ENCODE measurements around the gene PPM1N. TPM values are rescaled to one million over a fixed set of nuclear protein-coding genes. Genes with fewer than 3 reads are reported as not detected.

PPM1N gene
- total and polyA plus RNA-seq, 2 experiments from 2014 or later, result 0.32 to 0.63 TPM

DNA sequence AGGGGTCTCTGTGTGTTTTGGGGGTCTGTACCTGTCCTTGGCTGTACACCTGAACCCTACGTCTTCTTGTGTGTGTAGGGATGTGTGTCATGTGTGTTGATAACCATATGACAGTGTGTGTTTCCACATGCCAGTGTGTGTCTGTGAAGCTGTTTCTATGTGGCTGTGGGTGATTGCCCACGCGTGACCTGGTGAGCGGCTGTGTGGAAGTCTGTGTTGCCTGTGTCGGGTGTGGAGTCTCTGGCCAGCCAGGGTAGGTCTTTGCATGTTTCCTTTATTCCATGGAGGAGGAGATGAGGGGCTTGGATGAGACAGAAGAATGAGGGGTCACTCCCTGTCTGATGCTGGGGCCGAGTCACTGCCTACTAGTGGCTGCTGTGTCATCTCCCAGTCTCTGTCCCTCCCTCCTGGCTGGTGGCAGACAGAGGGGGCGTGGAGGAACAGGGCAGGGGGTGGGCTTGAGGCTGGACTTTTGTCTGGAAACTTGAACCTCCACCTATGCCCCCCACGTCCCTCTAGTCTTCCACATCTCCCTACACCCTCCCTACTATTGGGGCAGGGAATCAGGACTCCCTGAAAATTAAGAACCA is 33.3 kb upstream of the PPM1N start:
- TF ChIP-seq EZH2phosphoT487 (IDR thresholded peaks at IDR 0.05; ENCODE audit: insufficient read depth, low read depth) (no peak), EZH2 (IDR thresholded peaks at IDR 0.05; ENCODE audit: insufficient read depth, poor library complexity, severe bottlenecking) (no peak)
- Histone ChIP-seq H3K4me3 (no peak overlapping the region), H4K20me1 (ENCODE audit: insufficient read depth) (no peaks in the 10 kb centered on the region), H3K9me2 (ENCODE audit: insufficient read depth) (no peaks in the 10 kb centered on the region), H3F3A (ENCODE audit: insufficient read depth) (no peaks in the 10 kb centered on the region; the same call in 1 of the 2 replicates), H3K36me3 (ENCODE audit: low read depth) (no peaks in the 10 kb centered on the region), H3K79me2 (ENCODE audit: insufficient read depth) (peaks cover 10% of the 10 kb centered on the region), H3K27me3 (replicated peaks; ENCODE audit: insufficient read depth) (no peaks in the 10 kb centered on the region), H3K9ac (no peak overlapping the region), H3K27ac (no peak overlapping the region), H2AFZ (no peak overlapping the region), H3K9me3 (ENCODE audit: low read depth) (no peaks in the 10 kb centered on the region), H3K4me1 (ENCODE audit: insufficient read depth) (peaks cover 2% of the 10 kb centered on the region; the same call in 1 of the 2 replicates), H3K4me2 (ENCODE audit: unreplicated experiment) (no peak overlapping the region)
- 61 to 69% methylated on average over 8 of the region's 8 CpGs for WGBS, 2 experiments (ENCODE audit: low coverage in 1 of 2, low lambda C conversion rate in 2 of 2, missing lambda C conversion rate in 2 of 2)
- in situ Hi-C loops (cut with MboI), result no loop called here
- peak; percentile 30 for DNase-seq

DNA sequence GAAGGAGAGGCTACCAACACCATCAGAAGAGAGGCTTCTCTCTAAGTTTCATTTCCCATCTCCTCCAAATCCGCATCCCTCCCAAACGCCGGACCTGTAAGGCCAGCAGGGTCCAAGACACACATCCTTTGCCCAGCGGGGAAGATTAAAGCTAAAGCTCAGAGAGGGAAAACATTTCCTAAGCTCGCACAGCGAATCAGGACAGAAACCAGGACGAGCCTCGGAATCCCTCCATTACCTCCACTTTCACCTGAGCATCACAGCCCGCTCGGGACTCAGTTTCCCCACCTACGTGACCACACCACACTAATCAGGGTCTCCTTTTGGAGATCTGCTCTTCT is 31.2 kb upstream of the PPM1N start:
- H4K20me1 ChIP-seq (ENCODE audit: insufficient read depth), result no peaks in the 10 kb centered on the region
- peak overlapping the region; percentile 90 for H2AFZ ChIP-seq
- H3K27me3 ChIP-seq (replicated peaks; ENCODE audit: insufficient read depth), result no peaks in the 10 kb centered on the region
- TF ChIP-seq EZH2phosphoT487 (IDR thresholded peaks at IDR 0.05; ENCODE audit: insufficient read depth, low read depth) (no peak), EZH2 (IDR thresholded peaks at IDR 0.05; ENCODE audit: insufficient read depth, poor library complexity, severe bottlenecking) (no peak)
- H3K9me2 ChIP-seq (ENCODE audit: insufficient read depth), result no peaks in the 10 kb centered on the region
- H3K36me3 ChIP-seq (ENCODE audit: low read depth), result no peaks in the 10 kb centered on the region
- H3K4me3 ChIP-seq, result peak overlapping the region; percentile 96
- H3F3A ChIP-seq (ENCODE audit: insufficient read depth), result no peaks in the 10 kb centered on the region; the same call in 1 of the 2 replicates
- H3K9me3 ChIP-seq (ENCODE audit: low read depth), result no peaks in the 10 kb centered on the region
- in situ Hi-C loops (cut with MboI), result no loop called here
- DNase-seq, result peak; percentile 63
- H3K9ac ChIP-seq, result peak overlapping the region; percentile 100
- peaks cover 10% of the 10 kb centered on the region; the same call in 1 of the 2 replicates for H3K4me1 ChIP-seq (ENCODE audit: insufficient read depth)
- H3K4me2 ChIP-seq (ENCODE audit: unreplicated experiment), result peak overlapping the region; percentile 100
- H3K79me2 ChIP-seq (ENCODE audit: insufficient read depth), result peaks cover 27% of the 10 kb centered on the region
- H3K27ac ChIP-seq, result peak overlapping the region; percentile 100
- 2% methylated on average over 11 of the region's 11 CpGs for WGBS, 2 experiments (ENCODE audit: low coverage in 1 of 2, low lambda C conversion rate in 2 of 2, missing lambda C conversion rate in 2 of 2)

DNA sequence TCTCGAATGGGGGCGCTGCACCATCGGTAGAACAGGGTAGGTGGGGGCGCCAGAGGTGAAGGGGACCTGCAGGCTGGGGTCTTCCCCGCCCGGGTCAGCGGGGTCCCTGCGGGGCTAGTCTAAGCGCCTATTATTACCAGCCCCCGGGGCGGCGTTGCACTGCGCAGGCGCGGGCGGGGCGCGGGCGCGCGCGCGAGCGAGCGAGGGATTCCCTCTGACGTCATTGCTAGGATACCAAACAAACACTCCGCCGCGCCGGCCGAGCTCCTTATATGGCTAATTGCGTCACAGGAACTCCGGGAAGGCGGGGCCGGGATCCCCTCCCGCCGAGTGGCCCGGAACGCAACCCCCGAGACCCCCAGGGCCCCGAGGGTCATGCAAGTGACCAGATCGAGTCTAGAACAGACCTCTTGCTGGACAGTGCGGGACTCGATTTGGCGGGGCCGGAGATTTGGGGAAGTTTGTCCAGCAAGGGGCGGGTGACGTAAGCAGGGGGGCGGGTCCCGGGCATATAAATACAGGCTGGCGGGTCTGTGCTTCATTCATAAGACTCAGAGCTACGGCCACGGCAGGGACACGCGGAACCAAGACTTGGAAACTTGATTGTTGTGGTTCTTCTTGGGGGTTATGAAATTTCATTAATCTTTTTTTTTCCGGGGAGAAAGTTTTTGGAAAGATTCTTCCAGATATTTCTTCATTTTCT is 30.6 kb upstream of the PPM1N start, which contains the start of gene FOSB:
TSS of gene FOSB (plus strand) at position 541 of the 703 bp plus-strand sequence. CDS start 591 bp downstream, outside the sequence.
- peak; percentile 100 for DNase-seq
- peak within 1 kb of the TSS; percentile 100 for H3K4me2 ChIP-seq (ENCODE audit: unreplicated experiment)
- 1% methylated on average over 45 to 51 of the region's 56 CpGs for WGBS, 2 experiments (ENCODE audit: low coverage in 1 of 2, low lambda C conversion rate in 2 of 2, missing lambda C conversion rate in 2 of 2)

DNA sequence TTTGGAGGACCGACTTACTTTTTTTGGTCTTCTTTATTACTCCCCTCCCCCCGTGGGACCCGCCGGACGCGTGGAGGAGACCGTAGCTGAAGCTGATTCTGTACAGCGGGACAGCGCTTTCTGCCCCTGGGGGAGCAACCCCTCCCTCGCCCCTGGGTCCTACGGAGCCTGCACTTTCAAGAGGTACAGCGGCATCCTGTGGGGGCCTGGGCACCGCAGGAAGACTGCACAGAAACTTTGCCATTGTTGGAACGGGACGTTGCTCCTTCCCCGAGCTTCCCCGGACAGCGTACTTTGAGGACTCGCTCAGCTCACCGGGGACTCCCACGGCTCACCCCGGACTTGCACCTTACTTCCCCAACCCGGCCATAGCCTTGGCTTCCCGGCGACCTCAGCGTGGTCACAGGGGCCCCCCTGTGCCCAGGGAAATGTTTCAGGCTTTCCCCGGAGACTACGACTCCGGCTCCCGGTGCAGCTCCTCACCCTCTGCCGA is 30.0 kb upstream of the PPM1N start:
- H3K79me2 ChIP-seq (ENCODE audit: insufficient read depth), result peaks cover 27% of the 10 kb centered on the region
- H3K4me1 ChIP-seq (ENCODE audit: insufficient read depth), result peaks cover 10% of the 10 kb centered on the region; the same call in 1 of the 2 replicates
- no peaks in the 10 kb centered on the region for H3K36me3 ChIP-seq (ENCODE audit: low read depth)
- in situ Hi-C loops (cut with MboI), result no loop called here
- no peak overlapping the region for H2AFZ ChIP-seq
- peak overlapping the region; percentile 100 for H3K27ac ChIP-seq
- no peaks in the 10 kb centered on the region; the same call in 1 of the 2 replicates for H3F3A ChIP-seq (ENCODE audit: insufficient read depth)
- H3K4me2 ChIP-seq (ENCODE audit: unreplicated experiment), result peak overlapping the region; percentile 100
- no peaks in the 10 kb centered on the region for H4K20me1 ChIP-seq (ENCODE audit: insufficient read depth)
- H3K9me2 ChIP-seq (ENCODE audit: insufficient read depth), result no peaks in the 10 kb centered on the region
- H3K9ac ChIP-seq, result peak overlapping the region; percentile 100
- H3K4me3 ChIP-seq, result peak overlapping the region; percentile 96
- no peak for TF ChIP-seq EZH2 (IDR thresholded peaks at IDR 0.05; ENCODE audit: insufficient read depth, poor library complexity, severe bottlenecking)
- no peak for TF ChIP-seq EZH2phosphoT487 (IDR thresholded peaks at IDR 0.05; ENCODE audit: insufficient read depth, low read depth)
- H3K9me3 ChIP-seq (ENCODE audit: low read depth), result no peaks in the 10 kb centered on the region
- no peaks in the 10 kb centered on the region for H3K27me3 ChIP-seq (replicated peaks; ENCODE audit: insufficient read depth)
- DNase-seq, result peak; percentile 62
- WGBS, 2 experiments (ENCODE audit: low coverage in 1 of 2, low lambda C conversion rate in 2 of 2, missing lambda C conversion rate in 2 of 2), result 0 to 1% methylated on average over 31 of the region's 31 CpGs

More for the DNA sequence above, 30.6 kb upstream of the PPM1N start, which contains the start of gene FOSB:
- peak within 1 kb of the TSS; percentile 100 for H3K27ac ChIP-seq
- H3K4me1 ChIP-seq (ENCODE audit: insufficient read depth), result peaks cover 10% of the 10 kb centered on the region; the same call in 1 of the 2 replicates
- in situ Hi-C loops (cut with MboI), result no loop called here
- peak within 1 kb of the TSS; percentile 90 for H2AFZ ChIP-seq
- H4K20me1 ChIP-seq (ENCODE audit: insufficient read depth), result no peaks in the 10 kb centered on the region
- no peaks in the 10 kb centered on the region for H3K36me3 ChIP-seq (ENCODE audit: low read depth)
- H3K9me2 ChIP-seq (ENCODE audit: insufficient read depth), result no peaks in the 10 kb centered on the region
- TF ChIP-seq EZH2 (IDR thresholded peaks at IDR 0.05; ENCODE audit: insufficient read depth, poor library complexity, severe bottlenecking) (no peak), EZH2phosphoT487 (IDR thresholded peaks at IDR 0.05; ENCODE audit: insufficient read depth, low read depth) (no peak)
- no peaks in the 10 kb centered on the region for H3K9me3 ChIP-seq (ENCODE audit: low read depth)
- no peaks in the 10 kb centered on the region for H3K27me3 ChIP-seq (replicated peaks; ENCODE audit: insufficient read depth)
- H3K4me3 ChIP-seq, result peak within 1 kb of the TSS; percentile 96
- peaks cover 27% of the 10 kb centered on the region for H3K79me2 ChIP-seq (ENCODE audit: insufficient read depth)
- no peaks in the 10 kb centered on the region; the same call in 1 of the 2 replicates for H3F3A ChIP-seq (ENCODE audit: insufficient read depth)
- H3K9ac ChIP-seq, result peak within 1 kb of the TSS; percentile 100
